HG03442 (cell line): ENCODE measurements around the gene CCSER1.
"Not testable (repeated sequence)": the region's sequence is repeated elsewhere in the genome, so short reads cannot be mapped to it uniquely, and the experiment has no call there.

ENCODE experiments used
- ATAC-seq: cut with Tn5 transposase; IDR thresholded peaks from one replicate; pipeline ENCODE4 v1.9.1; 2021; ENCODE audit warnings: mild to moderate bottlenecking, moderate library complexity; ENCODE audit not compliant: unreplicated experiment

The CCSER1 gene

GRCh38 chr4:90889171-90889570 lies 762.0 kb downstream of the CCSER1 start:
- no peak for ATAC-seq

- ATAC-seq: not testable (repeated sequence)
These were observed 776.2 kb downstream of the CCSER1 start for GRCh38 chr4:90903413-90903812.

- no peak for ATAC-seq
These were observed 776.8 kb downstream of the CCSER1 start for GRCh38 chr4:90904021-90904420.

GRCh38 chr4:90906239-90906638 lies 779.0 kb downstream of the CCSER1 start:
- ATAC-seq: no peak

GRCh38 chr4:90911724-90912434 lies 784.7 kb downstream of the CCSER1 start:
- ATAC-seq: not testable (repeated sequence)

- no peak for ATAC-seq
These were observed 795.0 kb downstream of the CCSER1 start for GRCh38 chr4:90922174-90922573.

GRCh38 chr4:90926957-90927356 lies 799.8 kb downstream of the CCSER1 start:
- no peak for ATAC-seq

GRCh38 chr4:90943311-90943710 lies 816.1 kb downstream of the CCSER1 start:
- no peak for ATAC-seq

GRCh38 chr4:90946945-90947344 lies 819.8 kb downstream of the CCSER1 start:
- no peak for ATAC-seq

GRCh38 chr4:90950385-90950841 lies 823.2 kb downstream of the CCSER1 start:
- ATAC-seq: no peak

GRCh38 chr4:90951037-90951436 lies 823.8 kb downstream of the CCSER1 start:
- ATAC-seq: no peak

GRCh38 chr4:90958256-90958895 lies 831.2 kb downstream of the CCSER1 start:
- no peak for ATAC-seq

GRCh38 chr4:90960433-90960832 lies 833.2 kb downstream of the CCSER1 start:
- ATAC-seq: peak; percentile 41

GRCh38 chr4:90960840-90961239 lies 833.6 kb downstream of the CCSER1 start:
- no peak for ATAC-seq

- no peak for ATAC-seq
These were observed 842.8 kb downstream of the CCSER1 start for GRCh38 chr4:90970021-90970420.

GRCh38 chr4:90977726-90978125 lies 850.5 kb downstream of the CCSER1 start:
- no peak for ATAC-seq

- no peak for ATAC-seq
These were observed 852.4 kb downstream of the CCSER1 start for GRCh38 chr4:90979556-90979955.

GRCh38 chr4:90982813-90983212 lies 855.6 kb downstream of the CCSER1 start:
- ATAC-seq: no peak

GRCh38 chr4:90990284-90990683 lies 863.1 kb downstream of the CCSER1 start:
- no peak for ATAC-seq

GRCh38 chr4:90992213-90992612 lies 865.0 kb downstream of the CCSER1 start:
- ATAC-seq: no peak

- no peak for ATAC-seq
These were observed 867.8 kb downstream of the CCSER1 start for GRCh38 chr4:90994851-90995574.

- no peak for ATAC-seq
These were observed 868.8 kb downstream of the CCSER1 start for GRCh38 chr4:90995996-90996395.
